Endothelial cell of umbilical vein (primary cell): ENCODE results near the gene ELANE. TPM values are rescaled to one million over a fixed set of nuclear protein-coding genes. Genes with fewer than 3 reads are reported as not detected.

Experiments
- BruUV-seq: library from RNA; stranded (reverse); fragments of 400-500 nt; replicated peaks from 2 replicates; lab custom pipeline; 2021; lab: Mats Ljungman, UMichigan
- CTCF ChIA-PET: fragments of 300-600, 350-600 bp; sonication (Branson Sonifier 250); formaldehyde crosslinking; loops from one replicate; lab custom pipeline; 2021; ENCODE audit warnings: antibody characterized with exemption, inconsistent platforms; lab: Charles Lee
- POLR2A ChIA-PET: fragments of 300-600, 350-600 bp; sonication (Branson Sonifier 250); formaldehyde crosslinking; loops from one replicate; lab custom pipeline; 2021; ENCODE audit warnings: antibody characterized with exemption, inconsistent platforms; lab: Charles Lee
- DNase-seq: peaks from one replicate; pipeline ENCODE4 v3.0.0-alpha.2; 2011; ENCODE audit warnings: low read depth, low spot score
- FAIRE-seq: peaks from 2 replicates; lab custom pipeline; 2011; peaks lifted over from hg19 to GRCh38; lab: Jason Lieb, UNC
- H2AFZ ChIP-seq: 2 replicates; pipeline ENCODE4 v1.6.0; 2012; ENCODE audit warnings: low read depth, low read length, control low read depth, inconsistent platforms
- H3K27ac ChIP-seq: 2 replicates; pipeline ENCODE4 v1.5.1; 2011; ENCODE audit warnings: low read depth, mild to moderate bottlenecking, control low read depth, low read length, moderate library complexity; ENCODE audit not compliant: insufficient read depth
- H3K27me3 ChIP-seq, 2 experiments: 2 replicates each; pipeline versions ENCODE4 v1.6.0 to v1.6.1; 2011; ENCODE audit warnings: low read length in 2 of 2, mixed read lengths in 1 of 2; ENCODE audit not compliant: control insufficient read depth in 2 of 2, insufficient read depth in 2 of 2
- H3K36me3 ChIP-seq, 2 experiments: 2 replicates in 1 of 2; 3 replicates in 1 of 2; pipeline ENCODE4 v1.5.1; 2011; ENCODE audit warnings: low read length in 2 of 2, mild to moderate bottlenecking in 1 of 2, moderate library complexity in 1 of 2; ENCODE audit not compliant: control insufficient read depth in 2 of 2, insufficient read depth in 2 of 2; ENCODE audit errors: extremely low read depth in 1 of 2
- H3K4me1 ChIP-seq: 3 replicates; pipeline ENCODE4 v1.5.1; 2011; ENCODE audit warnings: mild to moderate bottlenecking, low read length; ENCODE audit not compliant: control insufficient read depth, insufficient read depth; ENCODE audit errors: extremely low read depth
- H3K4me2 ChIP-seq: 2 replicates; pipeline ENCODE4 v1.6.1; 2011; ENCODE audit warnings: low read length, control low read depth, mixed read lengths; ENCODE audit not compliant: insufficient read depth
- H3K4me3 ChIP-seq, 3 experiments: fragments of 200-600 bp in 1 of 3; sonication (generic), shearing (Covaris generic) in 1 of 3; replicated peaks in 1 of 3; 2 replicates each; pipeline ENCODE4 v1.5.1; 2011 to 2016; ENCODE audit warnings: control low read depth in 3 of 3, low read length in 3 of 3, mild to moderate bottlenecking in 2 of 3, inconsistent platforms in 1 of 3, low read depth in 1 of 3, moderate library complexity in 1 of 3; ENCODE audit not compliant: insufficient read depth in 1 of 3
- H3K79me2 ChIP-seq: 2 replicates; pipeline ENCODE4 v1.6.0; 2012; ENCODE audit warnings: low read length, inconsistent platforms; ENCODE audit not compliant: control insufficient read depth, insufficient read depth
- H3K9ac ChIP-seq: replicated peaks from 2 replicates; pipeline ENCODE3; 2011; ENCODE audit warnings: low read length, control low read depth; ENCODE audit not compliant: insufficient read depth; ENCODE audit errors: extremely low read depth
- H3K9me1 ChIP-seq: replicated peaks from 3 replicates; pipeline ENCODE4 v1.6.0; 2011; ENCODE audit warnings: mild to moderate bottlenecking, low read length; ENCODE audit not compliant: control insufficient read depth, insufficient read depth; ENCODE audit errors: extremely low read depth
- H3K9me3 ChIP-seq: replicated peaks from 2 replicates; pipeline ENCODE4 v1.5.1; 2012; ENCODE audit warnings: low read length, inconsistent platforms; ENCODE audit not compliant: control insufficient read depth, insufficient read depth
- H4K20me1 ChIP-seq: replicated peaks from 2 replicates; pipeline ENCODE3; 2011; ENCODE audit warnings: mild to moderate bottlenecking, low read length; ENCODE audit not compliant: control insufficient read depth, insufficient read depth; ENCODE audit errors: extremely low read depth
- CTCF ChIP-seq, 2 donors: IDR thresholded peaks; 1 replicate in 1 of 2; 2 replicates in 1 of 2; pipeline ENCODE4 v1.5.1; 2011; ENCODE audit warnings: low read length in 2 of 2, mild to moderate bottlenecking in 2 of 2, moderate library complexity in 2 of 2, control low read depth in 1 of 2, inconsistent platforms in 1 of 2, low read depth in 1 of 2; ENCODE audit not compliant: insufficient read depth in 1 of 2; ENCODE audit errors: extremely low read depth in 1 of 2
- EZH2 ChIP-seq: IDR thresholded peaks from 2 replicates; pipeline ENCODE4 v1.6.1; 2012; ENCODE audit warnings: borderline replicate concordance, low read depth, mild to moderate bottlenecking, moderate library complexity, low read length, inconsistent platforms; ENCODE audit not compliant: severe bottlenecking
- FOS ChIP-seq: IDR thresholded peaks from 2 replicates; pipeline ENCODE4 v1.6.1; 2011; ENCODE audit warnings: mild to moderate bottlenecking, low read length, moderate library complexity, borderline replicate concordance; ENCODE audit not compliant: insufficient read depth
- GATA2 ChIP-seq: IDR thresholded peaks from 2 replicates; pipeline ENCODE4 v1.7.0; 2011; ENCODE audit warnings: low read depth, mild to moderate bottlenecking, moderate library complexity, mixed read lengths, low read length; ENCODE audit not compliant: insufficient read length, insufficient read depth
- JUN ChIP-seq: IDR thresholded peaks from 2 replicates; pipeline ENCODE4 v1.6.1; 2011; ENCODE audit warnings: borderline replicate concordance, low read depth; ENCODE audit not compliant: insufficient read length, insufficient read depth
- MYC ChIP-seq: IDR thresholded peaks from one replicate; pipeline ENCODE4 v1.6.1; 2011; ENCODE audit warnings: mild to moderate bottlenecking, low read depth, low read length
- POLR2A ChIP-seq: IDR thresholded peaks from 2 replicates; pipeline ENCODE4 v1.6.1; 2012; ENCODE audit warnings: low read depth, mild to moderate bottlenecking, control low read depth, low read length
- POLR2AphosphoS5 ChIP-seq: IDR thresholded peaks from 2 replicates; pipeline ENCODE4 v1.6.1; 2012; ENCODE audit warnings: low read depth, mild to moderate bottlenecking, control low read depth, low read length, moderate library complexity; ENCODE audit not compliant: insufficient read depth
- dilution Hi-C: fragments of 300-500 bp; cut with MboI; formaldehyde crosslinking; loops from one replicate; pipeline ENCODE4 v1.15.0; 2019; ENCODE audit warnings: low sequenced_read_pairs; ENCODE audit not compliant: extremely low pct_ligation_motif_present
- intact Hi-C: fragments of 100-400 bp; cut with micrococcal nuclease; formaldehyde crosslinking; loops from one replicate; pipeline ENCODE4 v1.10.0; 2022
- polyA plus RNA-seq, 4 experiments: library from polyadenylated mRNA; depleted of rRNA in 3 of 4; stranded (reverse) in 3 of 4; unstranded in 1 of 4; fragments of >200 nt; gene quantifications; 2 replicates each; pipeline versions ENCODE4 v1.2.1 to v1.2.3, GENCODE V29; 2011 to 2012; ENCODE audit warnings: missing spikeins in 1 of 4
- total RNA-seq: library from RNA; stranded (reverse); gene quantifications from 2 replicates; pipeline ENCODE4 v1.2.3, GENCODE V29; 2021
- TF ChIP-seq, protein P1 (sequence below): IDR thresholded peaks from 2 replicates; pipeline ENCODE4 v1.6.1; 2011; ENCODE audit not compliant: insufficient read depth, insufficient read length

ELANE gene
- total and polyA plus RNA-seq, 2 donors (not counting 3 experiments of a cell fraction or from before 2014, with no cell fraction given), result not detected

DNA sequence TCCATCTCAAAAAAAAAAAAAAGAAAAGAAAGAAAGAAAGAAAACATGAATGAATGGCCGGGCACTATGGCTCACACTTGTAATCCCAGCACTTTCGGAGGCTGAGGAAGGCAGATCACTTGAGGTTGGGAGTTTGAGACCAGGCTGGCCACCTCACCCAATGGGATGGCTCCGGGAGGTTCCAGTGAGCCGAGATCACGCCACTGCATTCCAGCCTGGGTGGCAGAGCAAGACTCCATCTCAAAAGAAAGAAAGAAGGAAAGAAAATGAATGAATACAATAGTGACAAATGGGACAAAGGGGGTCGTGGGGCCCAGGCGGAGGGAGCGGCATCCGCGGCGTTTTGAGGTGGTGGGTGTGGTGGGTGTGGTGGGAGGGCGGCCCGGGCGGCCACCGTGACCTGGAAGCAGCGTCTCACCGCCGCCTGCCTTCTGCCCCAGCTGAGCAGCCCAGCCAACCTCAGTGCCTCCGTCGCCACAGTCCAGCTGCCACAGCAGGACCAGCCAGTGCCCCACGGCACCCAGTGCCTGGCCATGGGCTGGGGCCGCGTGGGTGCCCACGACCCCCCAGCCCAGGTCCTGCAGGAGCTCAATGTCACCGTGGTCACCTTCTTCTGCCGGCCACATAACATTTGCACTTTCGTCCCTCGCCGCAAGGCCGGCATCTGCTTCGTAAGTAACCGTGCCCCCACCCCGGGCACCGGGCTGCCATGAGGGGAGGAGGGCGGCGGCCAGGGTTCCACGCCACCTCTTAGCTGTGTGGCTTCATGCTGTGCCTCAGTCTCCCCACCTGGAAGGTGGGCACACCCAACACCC, 6.2 kb upstream of the ELANE start:
- FAIRE-seq (no peak), DNase-seq (no peak)
- Histone ChIP-seq H3K4me2 (no peak overlapping the region), H3K79me2 (no peaks in the 10 kb centered on the region), H3K4me1 (no peaks in the 10 kb centered on the region), H3K9me1 (no peaks in the 10 kb centered on the region), H3K27ac (no peak overlapping the region), H4K20me1 (no peaks in the 10 kb centered on the region), H3K36me3 (no peaks in the 10 kb centered on the region), H3K27me3 (peaks cover 0 to 6% of the 10 kb centered on the region in 2 experiments), H3K9ac (no peak overlapping the region), H3K4me3 (no peak overlapping the region), H2AFZ (no peak overlapping the region), H3K9me3 (no peaks in the 10 kb centered on the region)
- TF ChIP-seq CTCF (IDR thresholded peaks at IDR 0.05; ENCODE audit: extremely low read depth in 1 of 2, insufficient read depth in 1 of 2, low read depth in 1 of 2, low read length in 2 of 2), result no peak
- no peak for TF ChIP-seq POLR2AphosphoS5
- no peak for TF ChIP-seq JUN
- TF ChIP-seq EZH2, result no peak
- no peak for TF ChIP-seq GATA2
- TF ChIP-seq MYC, result no peak
- TF ChIP-seq, protein P1, sequence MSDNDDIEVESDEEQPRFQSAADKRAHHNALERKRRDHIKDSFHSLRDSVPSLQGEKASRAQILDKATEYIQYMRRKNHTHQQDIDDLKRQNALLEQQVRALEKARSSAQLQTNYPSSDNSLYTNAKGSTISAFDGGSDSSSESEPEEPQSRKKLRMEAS, result no peak
- no peak for TF ChIP-seq POLR2A
- no peak for TF ChIP-seq FOS
- CTCF ChIA-PET, result interaction anchor here (0.6 kb wide), 1 partner anchor 76 kb away, joined by 3 read pairs; no protein-coding TSS in a partner anchor
- intact Hi-C loops, result no loop called here
- dilution Hi-C loops, result no loop called here
- POLR2A ChIA-PET, result no interaction called here
- BruUV-seq, result no TSS peak
